Pancreas (tissue), 10 donors: Measurements from ENCODE around the gene VPS52. TPM values are rescaled to one million over a fixed set of nuclear protein-coding genes. Genes with fewer than 3 reads are reported as not detected.

Experiments used
- ATAC-seq, 4 donors: fragments of 200-7000 bp; cut with Tn5 transposase; one replicate each; pipeline versions ENCODE4 v1.8.0 to v1.9.1; 2020; ENCODE audit warnings: mild to moderate bottlenecking in 4 of 4, moderate library complexity in 4 of 4
- DNase-seq, 6 donors: peaks; one replicate each; pipeline ENCODE4 v3.0.0-alpha.2; 2020
- FAIRE-seq: peaks from 2 replicates; lab custom pipeline; 2012; peaks lifted over from hg19 to GRCh38; lab: Jason Lieb, UNC
- H3K27ac ChIP-seq, 4 donors: fragments of 200-600 bp; sonication (generic); 1 replicate in 3 of 4; 2 replicates in 1 of 4; pipeline versions ENCODE4 v1.5.0 to v1.8.0; 2020
- H3K27me3 ChIP-seq, 4 donors: fragments of 200-600 bp; one replicate each; pipeline ENCODE4 v1.8.0; 2021
- H3K36me3 ChIP-seq, 3 donors: fragments of 200-600 bp; sonication (generic) in 1 of 3; one replicate each; pipeline versions ENCODE4 v1.5.0 to v1.8.0; 2020 to 2021
- H3K4me1 ChIP-seq, 3 donors: fragments of 200-600 bp; one replicate each; pipeline ENCODE4 v1.8.0; 2021
- H3K4me3 ChIP-seq, 4 donors: fragments of 200-600 bp; sonication (generic) in 2 of 4; one replicate each; pipeline versions ENCODE4 v1.5.0 to v1.8.0; 2020 to 2021
- H3K9me3 ChIP-seq, 4 donors: fragments of 200-600 bp; one replicate each; pipeline ENCODE4 v1.8.0; 2021
- CTCF ChIP-seq, 4 donors: fragments of 200-600 bp; sonication (generic) in 3 of 4; IDR thresholded peaks; one replicate each; pipeline versions ENCODE4 v1.5.0 to v1.8.0; 2021; ENCODE audit warnings: antibody characterized with exemption in 4 of 4
- WGBS, 2 donors: extraction: QIAGEN DNeasy Blood & Tissue Kit; methylation state at CpG; one replicate each; pipeline ENCODE4 v1.1.7; 2013; 5-methylcytosine and 5-hydroxymethylcytosine counted together
- intact Hi-C, 3 donors: fragments of 100-400 bp; cut with DNase I; formaldehyde crosslinking; loops; one replicate each; pipeline versions ENCODE4 v1.11.1 to v1.14.2; 2022
- polyA plus RNA-seq, 2 donors: library from polyadenylated mRNA; stranded (reverse); fragments of 200-250 nt; gene quantifications; one replicate each; pipeline ENCODE4 v1.2.3, GENCODE V29; 2013
- total RNA-seq, 6 donors: library from RNA; stranded (reverse); fragmentation: NEBNext Ultra II Directional in 4 of 6; extraction: Animal tissue kit (Norgen Biotek cat#: 25700) in 4 of 6; gene quantifications; one replicate each; pipeline versions ENCODE4 v1.2.1 to v1.2.4, GENCODE V29; 2021 to 2023
- donor health status: healthy with polysubstance abuse.
- donor health status: DM: no; HTN: no; CAD: no; lungs with moderate emphysema.
- donor health status: DM: no; HTN: no; CAD: no.
- donor health status: control.
- donor health status: control.
- donor health status: Bipolar disorder and iron deficiency.
- donor health status: DM: yes; HTN: yes; CAD: no.
- donor health status: DM: no; HTN: no; CAD: no.
- donor health status: DM: no; HTN: no; CAD: no.
- donor health status: DM: yes; HTN: yes; CAD: no.

The VPS52 gene
- total and polyA plus RNA-seq, 8 donors: 23.2 to 62.2 (median 30.0) TPM

GRCh38 chr6:33217681-33218080, 54.0 kb downstream of the VPS52 start:
- 59 to 67% methylated on average over 3 of the region's 3 CpGs for WGBS, 2 donors
- no peak for ATAC-seq
- H3K4me3 ChIP-seq: no peak overlapping the region
- no peak for FAIRE-seq
- intact Hi-C loops: no loop called here
- H3K4me1 ChIP-seq: peaks cover 0 to 2% (median 2%) of the 10 kb centered on the region in 3 donors
- no peak for DNase-seq
- no peak for TF ChIP-seq CTCF (IDR thresholded peaks at IDR 0.05)
- H3K27ac ChIP-seq: no peak overlapping the region
- no peaks in the 10 kb centered on the region for H3K9me3 ChIP-seq
- H3K36me3 ChIP-seq: no peaks in the 10 kb centered on the region
- H3K27me3 ChIP-seq: no peaks in the 10 kb centered on the region

DNA sequence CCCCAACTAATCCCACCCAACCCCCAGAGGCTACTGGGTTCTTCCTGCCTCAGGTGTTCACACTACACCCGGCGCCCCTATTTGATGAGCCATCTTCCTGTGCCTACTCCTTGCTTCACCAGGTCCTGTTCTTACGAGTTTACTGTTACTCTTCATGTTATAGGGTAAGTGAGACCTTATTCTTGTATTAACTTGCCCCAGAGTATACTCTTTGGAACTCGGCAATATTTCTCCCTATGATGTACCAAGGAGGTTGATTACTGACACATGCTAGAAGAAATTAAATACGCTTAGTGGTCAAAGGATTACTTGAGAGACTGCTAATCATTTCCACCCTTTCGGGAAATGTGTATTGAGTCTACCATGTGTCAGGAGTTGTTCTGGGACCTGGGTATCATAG, 54.4 kb downstream of the VPS52 start:
- ATAC-seq: no peak
- TF ChIP-seq CTCF (IDR thresholded peaks at IDR 0.05): no peak

GRCh38 chr6:33216117-33216649, 55.5 kb downstream of the VPS52 start:
- H3K4me3 ChIP-seq: no peak overlapping the region
- 87 to 89% methylated on average over 4 of the region's 4 CpGs for WGBS, 2 donors
- ATAC-seq (no peak), DNase-seq (no peak), FAIRE-seq (no peak)
- intact Hi-C loops: no loop called here
- no peak overlapping the region for H3K27ac ChIP-seq
- H3K9me3 ChIP-seq: no peaks in the 10 kb centered on the region
- peaks cover 0 to 5% (median 5%) of the 10 kb centered on the region in 3 donors for H3K4me1 ChIP-seq
- no peak for TF ChIP-seq CTCF (IDR thresholded peaks at IDR 0.05)
- no peaks in the 10 kb centered on the region for H3K36me3 ChIP-seq
- no peaks in the 10 kb centered on the region for H3K27me3 ChIP-seq

More for the DNA sequence above, 54.4 kb downstream of the VPS52 start:
- peaks cover 0 to 5% (median 5%) of the 10 kb centered on the region in 3 donors for H3K4me1 ChIP-seq
- FAIRE-seq (no peak), DNase-seq (no peak)
- no peaks in the 10 kb centered on the region for H3K9me3 ChIP-seq
- intact Hi-C loops: no loop called here
- no peak overlapping the region for H3K4me3 ChIP-seq
- no peak overlapping the region for H3K27ac ChIP-seq
- 75 to 84% methylated on average over 6 of the region's 6 CpGs for WGBS, 2 donors
- no peaks in the 10 kb centered on the region for H3K27me3 ChIP-seq
- H3K36me3 ChIP-seq: no peaks in the 10 kb centered on the region

DNA sequence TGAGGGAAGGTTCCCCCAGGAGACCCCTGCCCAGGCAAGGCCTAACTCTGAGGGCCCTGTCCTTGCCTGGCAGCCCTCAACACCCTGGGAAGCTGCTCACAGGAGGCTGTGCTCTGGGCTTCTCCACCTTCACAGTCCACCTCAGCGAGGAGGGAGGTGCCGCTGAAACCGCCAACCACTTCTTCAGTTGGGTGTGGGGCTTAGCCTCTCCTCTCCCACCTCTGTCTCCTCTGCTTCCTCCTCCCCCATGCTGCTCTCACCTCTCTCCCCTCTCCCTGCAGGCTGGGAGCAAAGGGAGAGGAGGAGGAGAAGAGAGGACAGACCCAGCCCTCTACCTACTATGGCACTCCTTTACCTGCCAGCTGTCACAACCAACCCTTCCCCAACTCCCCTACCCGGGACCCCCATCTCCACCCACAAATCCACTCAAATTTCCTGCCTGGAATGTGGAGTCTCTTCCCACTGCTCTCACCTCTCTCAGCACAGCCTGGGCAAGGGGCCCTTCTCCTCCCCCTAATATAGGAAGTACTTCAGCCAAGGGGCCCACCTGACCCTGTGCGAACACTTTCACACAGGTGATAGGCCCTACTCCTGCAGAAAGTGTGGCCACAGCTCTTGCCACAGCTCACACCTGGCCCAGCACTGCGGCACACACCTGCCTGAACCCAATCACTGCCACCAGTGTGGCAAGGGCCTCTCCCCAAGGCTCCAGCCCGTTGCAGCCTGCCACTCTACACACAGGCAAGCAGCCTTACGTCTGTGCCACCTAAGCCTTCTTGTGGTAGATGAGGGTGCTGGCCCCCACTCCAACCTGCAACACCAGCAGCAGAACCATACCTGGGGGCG, 56.2 kb downstream of the VPS52 start:
- DNase-seq (peak in 1 of 6 donors; percentile 46), ATAC-seq (no peak), FAIRE-seq (no peak)
- intact Hi-C loops: no loop called here
- H3K36me3 ChIP-seq: peaks cover 0 to 2% (median 0%) of the 10 kb centered on the region in 3 donors
- 74 to 80% methylated on average over 9 of the region's 9 CpGs for WGBS, 2 donors
- H3K4me1 ChIP-seq: peaks cover 0 to 5% (median 5%) of the 10 kb centered on the region in 3 donors
- H3K9me3 ChIP-seq: no peaks in the 10 kb centered on the region
- no peak overlapping the region for H3K27ac ChIP-seq
- H3K27me3 ChIP-seq: no peaks in the 10 kb centered on the region
- H3K4me3 ChIP-seq: no peak overlapping the region
- no peak for TF ChIP-seq CTCF (IDR thresholded peaks at IDR 0.05)

DNA sequence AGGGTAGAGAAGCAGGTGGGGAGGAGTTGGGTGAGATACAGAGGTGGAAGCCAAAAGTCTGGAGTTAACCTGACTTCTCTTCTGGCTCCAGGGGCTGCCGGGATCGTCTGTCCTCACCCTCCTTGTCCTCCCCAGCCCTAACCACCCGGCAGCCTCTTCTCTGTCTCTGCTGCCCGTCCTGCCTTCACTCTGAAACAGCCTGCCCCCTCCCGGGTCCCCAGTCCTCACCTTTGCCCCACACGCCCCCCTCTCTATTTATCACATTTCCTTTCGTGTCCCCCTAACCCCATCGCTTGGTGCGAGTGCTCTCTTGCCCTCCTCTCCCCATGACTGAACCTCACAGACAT, 57.7 kb downstream of the VPS52 start:
- Histone ChIP-seq H3K27me3 (no peaks in the 10 kb centered on the region), H3K36me3 (peaks cover 0 to 10% (median 0%) of the 10 kb centered on the region in 3 donors), H3K4me1 (peaks cover 0 to 5% (median 5%) of the 10 kb centered on the region in 3 donors), H3K4me3 (peak overlapping the region in 1 of 4 donors; percentile 26), H3K27ac (no peak overlapping the region), H3K9me3 (no peaks in the 10 kb centered on the region)
- no peak for FAIRE-seq
- WGBS, 2 donors: 29 to 30% methylated on average over 8 to 9 of the region's 9 CpGs
- no peak for TF ChIP-seq CTCF (IDR thresholded peaks at IDR 0.05)
- peak in 1 of 6 donors; percentile 23 for DNase-seq
- intact Hi-C loops: no loop called here
- ATAC-seq: peak in 2 of 4 donors; percentile 2 to 11
